Karpas-422 (cell line): ENCODE results near the gene CSF3R. TPM values are rescaled to one million over a fixed set of nuclear protein-coding genes. Genes with fewer than 3 reads are reported as not detected.

Experiments used
- DNase-seq: peaks from one replicate; pipeline ENCODE4 v3.0.0-alpha.2; 2015
- H2AFZ ChIP-seq: fragments of 200-600 bp; sonication (generic); 2 replicates; pipeline ENCODE4 v1.6.1; 2014; ENCODE audit warnings: antibody characterized with exemption, low read length, mixed read lengths
- H3K27ac ChIP-seq: fragments of 200-600 bp; sonication (generic); 2 replicates; pipeline ENCODE4 v1.5.1; 2014; ENCODE audit warnings: mild to moderate bottlenecking, low read length, moderate library complexity
- H3K27me3 ChIP-seq: fragments of 200-600 bp; sonication (generic); 2 replicates; pipeline ENCODE4 v1.6.1; 2014; ENCODE audit warnings: low read length, mixed read lengths
- H3K36me3 ChIP-seq: fragments of 200-600 bp; sonication (generic); 2 replicates; pipeline ENCODE4 v1.6.1; 2014; ENCODE audit warnings: low read length, mixed read lengths; ENCODE audit not compliant: insufficient read depth
- H3K4me1 ChIP-seq: fragments of 200-600 bp; sonication (generic); 2 replicates; pipeline ENCODE4 v1.6.1; 2014; ENCODE audit warnings: mild to moderate bottlenecking, low read length, mixed read lengths
- H3K4me2 ChIP-seq: fragments of 200-600 bp; sonication (generic); 2 replicates; pipeline ENCODE4 v1.6.1; 2014; ENCODE audit warnings: low read length, low read depth, mild to moderate bottlenecking; ENCODE audit not compliant: poor library complexity, severe bottlenecking
- H3K4me3 ChIP-seq: fragments of 200-600 bp; sonication (generic); 2 replicates; pipeline ENCODE4 v1.5.1; 2014; ENCODE audit warnings: mild to moderate bottlenecking, antibody characterized with exemption, low read length, mixed read lengths
- H3K79me2 ChIP-seq: fragments of 200-600 bp; sonication (generic); 2 replicates; pipeline ENCODE4 v1.6.1; 2014; ENCODE audit warnings: mild to moderate bottlenecking, low read length, mixed read lengths
- H3K9ac ChIP-seq: fragments of 200-600 bp; sonication (generic); 2 replicates; pipeline ENCODE4 v1.6.0; 2014; ENCODE audit warnings: low read length
- H3K9me2 ChIP-seq: fragments of 200-600 bp; sonication (generic), shearing (Covaris generic); replicated peaks from 2 replicates; pipeline ENCODE4 v1.6.0; 2014; ENCODE audit warnings: mild to moderate bottlenecking, low read length, moderate library complexity; ENCODE audit not compliant: insufficient read depth
- H3K9me3 ChIP-seq: fragments of 300-700, 200-600 bp; sonication (generic); 2 replicates; pipeline ENCODE4 v1.6.1; 2014; ENCODE audit warnings: low read length, mixed read lengths
- H4K20me1 ChIP-seq: fragments of 200-600 bp; sonication (generic); 2 replicates; pipeline ENCODE4 v1.6.1; 2014; ENCODE audit warnings: mild to moderate bottlenecking, antibody characterized with exemption, low read length, low read depth; ENCODE audit not compliant: insufficient read depth
- total RNA-seq: library from RNA; depleted of rRNA; stranded (reverse); fragments of >200 nt; shearing (Covaris generic); gene quantifications from 2 replicates; pipeline ENCODE4 v1.2.3, GENCODE V29; 2014; ENCODE audit warnings: low replicate concordance

Gene CSF3R
- total RNA-seq, 1 experiment from 2014 or later = not detected

- Histone ChIP-seq H3K9me3 (no peaks in the 10 kb centered on the region), H3K4me1 (peaks cover 14% of the 10 kb centered on the region), H3K36me3 (no peaks in the 10 kb centered on the region), H3K4me3 (no peak overlapping the region), H4K20me1 (no peaks in the 10 kb centered on the region), H2AFZ (no peak overlapping the region), H3K79me2 (no peaks in the 10 kb centered on the region), H3K9ac (no peak overlapping the region), H3K4me2 (no peak overlapping the region), H3K27me3 (no peaks in the 10 kb centered on the region), H3K9me2 (no peaks in the 10 kb centered on the region), H3K27ac (no peak overlapping the region)
- peak; percentile 60 for DNase-seq
Measured at GRCh38 chr1:36446271-36446670, 36.4 kb downstream of the CSF3R start.

DNA sequence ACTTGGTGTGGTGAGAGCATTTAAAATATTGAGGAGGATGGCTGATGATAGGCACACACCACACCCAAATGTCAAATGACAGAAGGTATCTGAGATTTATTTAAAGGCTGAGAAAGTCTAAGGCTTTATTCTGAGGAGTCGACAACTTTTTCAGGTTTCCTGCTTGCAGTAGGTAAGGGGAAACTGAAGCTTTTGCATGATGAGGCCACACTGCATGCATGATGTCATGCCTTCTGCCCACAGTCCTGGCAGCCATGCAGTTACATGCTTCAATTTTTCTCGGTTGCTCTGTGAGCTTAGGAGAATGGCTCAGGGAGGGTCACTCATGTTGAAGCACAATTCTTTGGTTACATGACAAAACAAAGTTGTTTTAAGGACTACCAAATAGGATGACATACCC is 39.4 kb downstream of the CSF3R start:
- Histone ChIP-seq H3K4me2 (no peak overlapping the region), H4K20me1 (no peaks in the 10 kb centered on the region), H2AFZ (no peak overlapping the region)

GRCh38 chr1:36442337-36442736 is 40.4 kb downstream of the CSF3R start:
- H3K27me3 ChIP-seq = no peaks in the 10 kb centered on the region
- H3K9me3 ChIP-seq = no peaks in the 10 kb centered on the region
- H3K9ac ChIP-seq = no peak overlapping the region
- peaks cover 4% of the 10 kb centered on the region for H3K4me1 ChIP-seq
- DNase-seq = no peak
- no peaks in the 10 kb centered on the region for H4K20me1 ChIP-seq
- H3K4me3 ChIP-seq = no peak overlapping the region
- H3K36me3 ChIP-seq = no peaks in the 10 kb centered on the region
- H2AFZ ChIP-seq = no peak overlapping the region
- H3K4me2 ChIP-seq = no peak overlapping the region
- no peaks in the 10 kb centered on the region for H3K79me2 ChIP-seq
- no peak overlapping the region for H3K27ac ChIP-seq
- H3K9me2 ChIP-seq = no peaks in the 10 kb centered on the region

More for the DNA sequence above, 39.4 kb downstream of the CSF3R start:
- no peak overlapping the region for H3K27ac ChIP-seq
- peaks cover 4% of the 10 kb centered on the region for H3K4me1 ChIP-seq
- H3K79me2 ChIP-seq = no peaks in the 10 kb centered on the region
- DNase-seq = no peak
- no peak overlapping the region for H3K4me3 ChIP-seq
- no peaks in the 10 kb centered on the region for H3K9me2 ChIP-seq
- H3K27me3 ChIP-seq = no peaks in the 10 kb centered on the region
- H3K9me3 ChIP-seq = no peaks in the 10 kb centered on the region
- no peak overlapping the region for H3K9ac ChIP-seq
- H3K36me3 ChIP-seq = no peaks in the 10 kb centered on the region

DNA sequence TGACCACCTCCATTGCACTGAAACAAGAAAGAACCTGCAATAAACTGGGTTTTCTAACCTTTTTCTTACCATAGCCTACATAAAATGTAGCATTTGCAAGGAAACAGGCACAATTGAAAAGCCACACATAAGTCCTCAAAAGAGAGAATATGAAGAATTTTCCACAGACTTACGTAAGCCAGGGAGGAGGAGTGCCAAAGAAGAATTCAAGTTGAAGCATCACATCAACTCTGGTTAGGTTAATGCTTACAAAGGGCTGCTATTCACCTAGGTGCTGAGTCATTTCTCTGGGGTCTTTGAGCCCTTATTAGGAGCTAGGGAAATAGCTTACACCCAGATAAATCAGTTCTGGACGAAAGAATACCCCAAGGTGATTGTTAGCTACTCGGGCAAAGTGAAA is 42.1 kb downstream of the CSF3R start:
- Histone ChIP-seq H2AFZ (no peak overlapping the region), H3K4me1 (no peaks in the 10 kb centered on the region; the same call in 1 of the 2 replicates), H3K79me2 (no peaks in the 10 kb centered on the region), H3K9ac (no peak overlapping the region), H3K36me3 (no peaks in the 10 kb centered on the region), H3K4me3 (no peak overlapping the region), H3K4me2 (no peak overlapping the region), H3K27me3 (no peaks in the 10 kb centered on the region), H3K9me2 (no peaks in the 10 kb centered on the region), H3K9me3 (no peaks in the 10 kb centered on the region), H3K27ac (no peak overlapping the region), H4K20me1 (no peaks in the 10 kb centered on the region)
- no peak for DNase-seq

- Histone ChIP-seq H3K4me1 (no peaks in the 10 kb centered on the region; the same call in 1 of the 2 replicates), H2AFZ (no peak overlapping the region), H3K4me2 (no peak overlapping the region), H4K20me1 (no peaks in the 10 kb centered on the region), H3K9me3 (no peaks in the 10 kb centered on the region), H3K9me2 (no peaks in the 10 kb centered on the region), H3K79me2 (no peaks in the 10 kb centered on the region), H3K4me3 (no peak overlapping the region), H3K27ac (no peak overlapping the region), H3K27me3 (no peaks in the 10 kb centered on the region), H3K36me3 (no peaks in the 10 kb centered on the region), H3K9ac (no peak overlapping the region)
- DNase-seq = no peak
Measured at GRCh38 chr1:36440044-36440443, 42.7 kb downstream of the CSF3R start.

- DNase-seq = no peak
- H4K20me1 ChIP-seq = no peaks in the 10 kb centered on the region
- H3K4me2 ChIP-seq = no peak overlapping the region
- no peaks in the 10 kb centered on the region for H3K79me2 ChIP-seq
- H2AFZ ChIP-seq = no peak overlapping the region
- H3K9ac ChIP-seq = no peak overlapping the region
- no peak overlapping the region for H3K27ac ChIP-seq
- H3K4me3 ChIP-seq = no peak overlapping the region
- no peaks in the 10 kb centered on the region; the same call in 1 of the 2 replicates for H3K4me1 ChIP-seq
- no peaks in the 10 kb centered on the region for H3K9me3 ChIP-seq
- no peaks in the 10 kb centered on the region for H3K9me2 ChIP-seq
- H3K27me3 ChIP-seq = no peaks in the 10 kb centered on the region
- H3K36me3 ChIP-seq = no peaks in the 10 kb centered on the region
Measured at GRCh38 chr1:36438715-36439114, 44.0 kb downstream of the CSF3R start.

DNA sequence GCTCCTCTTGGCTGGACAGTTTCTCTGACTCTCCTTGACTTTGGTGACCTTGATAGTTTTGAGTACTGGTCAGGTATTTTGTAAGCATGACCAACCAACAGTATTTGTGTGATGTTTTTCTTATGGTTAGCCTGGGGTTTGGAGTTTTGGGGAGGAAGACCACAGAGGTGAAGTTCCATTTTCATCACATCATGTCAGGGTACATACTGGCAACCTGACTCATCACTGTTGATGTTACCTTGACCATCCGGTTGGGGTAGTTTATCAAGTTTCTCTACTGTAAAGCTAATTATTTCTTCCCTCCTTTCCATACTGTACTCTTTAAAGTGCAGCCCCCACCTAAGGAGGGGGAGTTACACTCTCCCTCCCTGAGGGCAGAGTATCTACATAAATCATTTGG is 45.9 kb downstream of the CSF3R start:
- H3K4me2 ChIP-seq = no peak overlapping the region

GRCh38 chr1:36433102-36433501 is 49.6 kb downstream of the CSF3R start:
- Histone ChIP-seq H3K4me3 (no peak overlapping the region), H3K9ac (no peak overlapping the region), H3K4me2 (no peak overlapping the region), H3K79me2 (no peaks in the 10 kb centered on the region), H2AFZ (no peak overlapping the region), H3K27me3 (no peaks in the 10 kb centered on the region), H3K4me1 (no peaks in the 10 kb centered on the region), H3K27ac (no peak overlapping the region), H4K20me1 (no peaks in the 10 kb centered on the region), H3K9me2 (no peaks in the 10 kb centered on the region), H3K36me3 (no peaks in the 10 kb centered on the region), H3K9me3 (no peaks in the 10 kb centered on the region)
- DNase-seq = no peak

More for the DNA sequence above, 45.9 kb downstream of the CSF3R start:
- Histone ChIP-seq H3K9ac (no peak overlapping the region), H4K20me1 (no peaks in the 10 kb centered on the region), H3K4me1 (no peaks in the 10 kb centered on the region; the same call in 1 of the 2 replicates), H3K79me2 (no peaks in the 10 kb centered on the region), H2AFZ (no peak overlapping the region), H3K27ac (no peak overlapping the region), H3K9me3 (no peaks in the 10 kb centered on the region), H3K36me3 (no peaks in the 10 kb centered on the region), H3K9me2 (no peaks in the 10 kb centered on the region), H3K4me3 (no peak overlapping the region), H3K27me3 (no peaks in the 10 kb centered on the region)
- no peak for DNase-seq

DNA sequence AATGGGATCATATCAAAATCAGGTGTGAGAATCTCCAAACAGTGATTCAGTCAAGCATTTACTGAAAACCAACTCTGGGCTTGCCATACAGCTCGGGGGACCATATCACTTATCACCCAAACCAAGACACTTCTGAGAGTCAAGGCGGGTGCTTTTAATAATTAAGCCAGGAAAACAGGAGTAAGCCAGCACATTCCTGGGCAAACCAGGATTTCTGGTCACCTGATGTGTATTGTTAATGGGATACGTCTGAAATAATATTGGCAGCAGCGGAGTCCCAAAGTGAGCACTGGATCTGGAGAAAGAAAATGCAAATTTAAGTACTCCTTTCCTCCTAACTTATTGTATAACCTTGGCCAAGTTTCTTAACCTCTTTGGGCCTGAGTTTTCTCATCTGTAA is 50.1 kb downstream of the CSF3R start:
- Histone ChIP-seq H3K4me3 (no peak overlapping the region), H3K4me2 (no peak overlapping the region), H3K9ac (no peak overlapping the region), H2AFZ (no peak overlapping the region), H4K20me1 (no peaks in the 10 kb centered on the region), H3K79me2 (no peaks in the 10 kb centered on the region), H3K9me3 (no peaks in the 10 kb centered on the region), H3K9me2 (no peaks in the 10 kb centered on the region), H3K27me3 (no peaks in the 10 kb centered on the region), H3K4me1 (no peaks in the 10 kb centered on the region), H3K36me3 (no peaks in the 10 kb centered on the region), H3K27ac (no peak overlapping the region)
- no peak for DNase-seq
